ENCODE data around the gene RFX2. TPM values are rescaled to one million over a fixed set of nuclear protein-coding genes. Genes with fewer than 3 reads are reported as not detected.
"Not testable (repeated sequence)": the region's sequence is repeated elsewhere in the genome, so short reads cannot be mapped to it uniquely, and the experiment has no call there.

RFX2 gene
- total RNA-seq, 1 experiment from 2014 or later, result 10.5 TPM

- H3F3A ChIP-seq (ENCODE audit: low read length, unreplicated experiment), result peaks cover 5% of the 10 kb centered on the region
- H3K9me3 ChIP-seq (ENCODE audit: low read length), result no peaks in the 10 kb centered on the region
- no peak for TF ChIP-seq EZH2 (IDR thresholded peaks at IDR 0.05; ENCODE audit: low read length, unreplicated experiment)
- TF ChIP-seq EZH2phosphoT487 (IDR thresholded peaks at IDR 0.05; ENCODE audit: borderline replicate concordance, low read length), result no peak
- TF ChIP-seq CTCF (conservative IDR thresholded peaks at IDR 0.05; ENCODE audit: low read depth, low read length), result no peak
- H3K9ac ChIP-seq (ENCODE audit: low read length), result peak overlapping the region; percentile 63
- ChIA-PET POLR2A (ENCODE audit: unreplicated experiment) (interaction anchor here (0.6 kb wide), 1 partner anchor 59 kb away, joined by 4 read pairs; no protein-coding TSS in a partner anchor), CTCF (interaction anchor here (0.6 to 0.7 kb wide), 4 partner anchors 17 to 122 kb away, joined by 3 to 4 read pairs (median 4); no protein-coding TSS in a partner anchor)
- no peak overlapping the region for H3K27ac ChIP-seq (ENCODE audit: low read length)
- H3K27me3 ChIP-seq (ENCODE audit: low read length), result no peaks in the 10 kb centered on the region
- H3K36me3 ChIP-seq (ENCODE audit: low read depth, low read length), result no peaks in the 10 kb centered on the region
- H2AFZ ChIP-seq (ENCODE audit: low read length), result peak overlapping the region; percentile 75
- no peaks in the 10 kb centered on the region for H3K79me2 ChIP-seq (ENCODE audit: low read length)
- DNase-seq, result peak; percentile 47
- peaks cover 13% of the 10 kb centered on the region for H3K4me1 ChIP-seq (ENCODE audit: insufficient read depth, low read length)
- peak overlapping the region; percentile 96 for H3K4me2 ChIP-seq (ENCODE audit: low read length)
- BruUV-seq (replicated peaks), result no TSS peak
- intact Hi-C loops (cut with micrococcal nuclease), result loop anchor here (2.0 kb wide), 1 partner anchor 16 kb away; no protein-coding TSS in a partner anchor
- no peak for ATAC-seq
- H3K9me2 ChIP-seq (replicated peaks; ENCODE audit: low read length), result no peaks in the 10 kb centered on the region
- peak overlapping the region; percentile 70 for H3K4me3 ChIP-seq (ENCODE audit: low read length)
- no peaks in the 10 kb centered on the region for H4K20me1 ChIP-seq (ENCODE audit: low read length)
Observed at GRCh38 chr19:6108721-6109633, 1.3 kb downstream of the RFX2 start.

GRCh38 chr19:6106643-6107294 lies 3.5 kb downstream of the RFX2 start:
- ATAC-seq; H3K9me2 ChIP-seq (replicated peaks; ENCODE audit: low read length); H3K79me2 ChIP-seq (ENCODE audit: low read length); H3K27ac ChIP-seq (ENCODE audit: low read length); H3K4me3 ChIP-seq (ENCODE audit: low read length); H3K9ac ChIP-seq (ENCODE audit: low read length); H3K27me3 ChIP-seq (ENCODE audit: low read length); H3F3A ChIP-seq (ENCODE audit: low read length, unreplicated experiment); DNase-seq; POLR2A ChIA-PET (ENCODE audit: unreplicated experiment); H4K20me1 ChIP-seq (ENCODE audit: low read length); H3K9me3 ChIP-seq (ENCODE audit: low read length); BruUV-seq (replicated peaks); CTCF ChIA-PET; H2AFZ ChIP-seq (ENCODE audit: low read length); H3K36me3 ChIP-seq (ENCODE audit: low read depth, low read length); intact Hi-C loops (cut with micrococcal nuclease); H3K4me2 ChIP-seq (ENCODE audit: low read length): not testable (repeated sequence)
- H3K4me1 ChIP-seq (ENCODE audit: insufficient read depth, low read length), result peaks cover 25% of the 10 kb centered on the region

GRCh38 chr19:6105444-6105843 lies 4.9 kb downstream of the RFX2 start:
- H2AFZ ChIP-seq (ENCODE audit: low read length), result no peak overlapping the region
- H3K4me3 ChIP-seq (ENCODE audit: low read length), result no peak overlapping the region
- ChIA-PET CTCF (interaction anchor here (0.6 kb wide), 1 partner anchor 18 kb away, joined by 4 read pairs; no protein-coding TSS in a partner anchor), POLR2A (ENCODE audit: unreplicated experiment) (interaction anchor here (0.6 kb wide), 3 partner anchors 18 to 145 kb away, joined by 3 to 14 read pairs (median 4); no protein-coding TSS in a partner anchor)
- H3K27ac ChIP-seq (ENCODE audit: low read length), result no peak overlapping the region
- intact Hi-C loops (cut with micrococcal nuclease), result no loop called here
- H3K9me3 ChIP-seq (ENCODE audit: low read length), result no peaks in the 10 kb centered on the region
- H3K4me1 ChIP-seq (ENCODE audit: insufficient read depth, low read length), result peaks cover 25% of the 10 kb centered on the region
- H3K36me3 ChIP-seq (ENCODE audit: low read depth, low read length), result no peaks in the 10 kb centered on the region
- no peak for DNase-seq
- H3K9me2 ChIP-seq (replicated peaks; ENCODE audit: low read length), result no peaks in the 10 kb centered on the region
- BruUV-seq (replicated peaks), result no TSS peak
- no peaks in the 10 kb centered on the region for H3K79me2 ChIP-seq (ENCODE audit: low read length)
- H4K20me1 ChIP-seq (ENCODE audit: low read length), result no peaks in the 10 kb centered on the region
- no peak for ATAC-seq
- no peaks in the 10 kb centered on the region for H3K27me3 ChIP-seq (ENCODE audit: low read length)
- no peak overlapping the region for H3K9ac ChIP-seq (ENCODE audit: low read length)
- H3K4me2 ChIP-seq (ENCODE audit: low read length), result no peak overlapping the region
- TF ChIP-seq EZH2 (IDR thresholded peaks at IDR 0.05; ENCODE audit: low read length, unreplicated experiment), result no peak
- TF ChIP-seq CTCF (conservative IDR thresholded peaks at IDR 0.05; ENCODE audit: low read depth, low read length), result no peak
- no peak for TF ChIP-seq EZH2phosphoT487 (IDR thresholded peaks at IDR 0.05; ENCODE audit: borderline replicate concordance, low read length)
- H3F3A ChIP-seq (ENCODE audit: low read length, unreplicated experiment), result peaks cover 5% of the 10 kb centered on the region

Data from PC-3 (cell line).